ENCODE measurements around the gene SLC49A3. TPM values are rescaled to one million over a fixed set of nuclear protein-coding genes. Genes with fewer than 3 reads are reported as not detected.

SLC49A3 gene
- total RNA-seq, 1 donor from 2014 or later = 1.9 TPM

DNA sequence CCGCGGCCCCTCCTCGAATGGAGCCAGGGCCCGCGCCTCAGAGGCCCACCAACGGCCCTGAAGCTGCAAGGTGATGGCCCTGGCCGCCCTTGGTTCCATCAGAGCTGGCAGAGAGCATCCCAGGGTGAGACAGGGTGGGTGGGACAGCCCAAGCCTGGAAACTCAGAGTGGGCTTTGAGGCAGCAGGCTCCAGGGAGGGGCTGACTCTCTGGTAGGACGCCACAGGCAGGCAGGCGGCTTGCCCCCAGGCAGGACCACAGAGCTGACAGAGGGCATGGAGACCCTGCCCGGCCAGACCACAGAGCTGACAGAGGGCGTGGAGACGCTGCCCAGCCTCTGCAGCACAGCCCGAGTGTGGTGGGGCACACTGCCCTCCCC lies 9.9 kb downstream of the SLC49A3 start:
- Histone ChIP-seq H3K79me2 (ENCODE audit: low read depth) (no peaks in the 10 kb centered on the region), H3K4me1 (peaks cover 8% of the 10 kb centered on the region)

DNA sequence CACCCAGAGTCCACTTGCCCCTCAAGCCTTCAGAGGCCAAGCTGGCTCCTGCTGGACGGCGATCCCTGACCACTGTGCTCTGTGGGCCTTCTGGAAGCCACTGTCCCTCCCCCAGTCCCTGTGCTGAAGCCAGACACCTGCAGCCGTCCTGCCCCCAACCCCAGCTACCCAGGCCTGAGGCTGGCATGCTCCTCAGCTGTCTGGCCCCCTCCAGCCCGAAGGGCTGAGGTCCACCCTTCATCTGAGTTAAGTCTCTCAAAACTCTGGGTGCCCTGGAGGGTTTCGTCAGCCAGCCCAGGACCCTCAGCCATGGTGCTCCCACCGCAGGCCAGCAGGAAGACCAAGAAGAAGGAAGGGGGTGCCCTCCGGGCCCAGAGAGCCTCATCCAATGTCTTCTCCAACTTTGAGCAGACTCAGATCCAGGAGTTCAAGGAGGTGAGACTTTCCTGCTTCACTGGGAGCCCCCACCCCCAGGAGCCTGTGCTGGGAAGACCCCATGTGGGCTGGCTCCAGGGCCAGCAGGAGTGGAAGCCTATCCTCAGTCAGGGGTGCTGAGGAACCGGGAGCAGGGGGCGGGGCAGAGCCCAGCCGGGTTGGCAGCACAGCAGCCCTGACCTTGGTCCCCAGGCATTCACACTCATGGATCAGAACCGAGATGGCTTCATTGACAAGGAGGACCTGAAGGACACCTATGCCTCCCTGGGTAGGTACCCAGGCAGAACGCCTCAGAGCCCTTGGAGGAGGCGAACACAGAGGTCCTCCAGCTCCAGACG lies 10.4 kb downstream of the SLC49A3 start:
- Histone ChIP-seq H3K27ac (no peak overlapping the region), H3K4me1 (peaks cover 6% of the 10 kb centered on the region), H3K4me2 (no peak overlapping the region), H3K79me2 (ENCODE audit: low read depth) (peaks cover 3% of the 10 kb centered on the region), H2AFZ (replicated peaks) (no peak overlapping the region), H3K9me3 (ENCODE audit: low read depth) (no peaks in the 10 kb centered on the region), H3K27me3 (peaks cover 10% of the 10 kb centered on the region), H3F3A (ENCODE audit: low read depth) (peaks cover 4% of the 10 kb centered on the region), H3K36me3 (no peaks in the 10 kb centered on the region), H3K9ac (no peak overlapping the region), H4K20me1 (ENCODE audit: low read depth) (no peaks in the 10 kb centered on the region), H3K4me3 (no peak overlapping the region)
- TF ChIP-seq, protein P1, sequence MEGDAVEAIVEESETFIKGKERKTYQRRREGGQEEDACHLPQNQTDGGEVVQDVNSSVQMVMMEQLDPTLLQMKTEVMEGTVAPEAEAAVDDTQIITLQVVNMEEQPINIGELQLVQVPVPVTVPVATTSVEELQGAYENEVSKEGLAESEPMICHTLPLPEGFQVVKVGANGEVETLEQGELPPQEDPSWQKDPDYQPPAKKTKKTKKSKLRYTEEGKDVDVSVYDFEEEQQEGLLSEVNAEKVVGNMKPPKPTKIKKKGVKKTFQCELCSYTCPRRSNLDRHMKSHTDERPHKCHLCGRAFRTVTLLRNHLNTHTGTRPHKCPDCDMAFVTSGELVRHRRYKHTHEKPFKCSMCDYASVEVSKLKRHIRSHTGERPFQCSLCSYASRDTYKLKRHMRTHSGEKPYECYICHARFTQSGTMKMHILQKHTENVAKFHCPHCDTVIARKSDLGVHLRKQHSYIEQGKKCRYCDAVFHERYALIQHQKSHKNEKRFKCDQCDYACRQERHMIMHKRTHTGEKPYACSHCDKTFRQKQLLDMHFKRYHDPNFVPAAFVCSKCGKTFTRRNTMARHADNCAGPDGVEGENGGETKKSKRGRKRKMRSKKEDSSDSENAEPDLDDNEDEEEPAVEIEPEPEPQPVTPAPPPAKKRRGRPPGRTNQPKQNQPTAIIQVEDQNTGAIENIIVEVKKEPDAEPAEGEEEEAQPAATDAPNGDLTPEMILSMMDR (IDR thresholded peaks at IDR 0.05) = no peak
- TF ChIP-seq EZH2 (IDR thresholded peaks at IDR 0.05) (no peak), EZH2phosphoT487 (IDR thresholded peaks at IDR 0.05) (no peak)
- DNase-seq (ENCODE audit: low spot score) = no peak
- H3K4me1 Mint-ChIP-seq = peaks cover 3% of the 10 kb centered on the region
- H3K9me3 Mint-ChIP-seq = no peaks in the 10 kb centered on the region
- H3K27me3 Mint-ChIP-seq (ENCODE audit: insufficient read depth, low read depth) = peaks cover 2% of the 10 kb centered on the region
- H3K27ac Mint-ChIP-seq = no peak overlapping the region
- H3K4me3 Mint-ChIP-seq = no peak overlapping the region
- H3K36me3 Mint-ChIP-seq = no peaks in the 10 kb centered on the region

More for the DNA sequence above, 9.9 kb downstream of the SLC49A3 start:
- H4K20me1 ChIP-seq (ENCODE audit: low read depth) = no peaks in the 10 kb centered on the region
- H3K9me3 Mint-ChIP-seq = no peaks in the 10 kb centered on the region
- H3K27ac Mint-ChIP-seq = no peak overlapping the region
- H3F3A ChIP-seq (ENCODE audit: low read depth) = peaks cover 4% of the 10 kb centered on the region
- no peak overlapping the region for H3K4me2 ChIP-seq
- H3K4me3 Mint-ChIP-seq = no peak overlapping the region
- H3K4me3 ChIP-seq = no peak overlapping the region
- no peak for DNase-seq (ENCODE audit: low spot score)
- no peaks in the 10 kb centered on the region for H3K36me3 ChIP-seq
- TF ChIP-seq, protein P1 (IDR thresholded peaks at IDR 0.05) = no peak
- TF ChIP-seq EZH2 (IDR thresholded peaks at IDR 0.05) = no peak
- no peak for TF ChIP-seq EZH2phosphoT487 (IDR thresholded peaks at IDR 0.05)
- no peak overlapping the region for H3K27ac ChIP-seq
- no peak overlapping the region for H3K9ac ChIP-seq
- H2AFZ ChIP-seq (replicated peaks) = no peak overlapping the region
- H3K36me3 Mint-ChIP-seq = no peaks in the 10 kb centered on the region
- peaks cover 3% of the 10 kb centered on the region for H3K4me1 Mint-ChIP-seq
- H3K27me3 ChIP-seq = peaks cover 10% of the 10 kb centered on the region
- no peaks in the 10 kb centered on the region for H3K9me3 ChIP-seq (ENCODE audit: low read depth)
- peaks cover 2% of the 10 kb centered on the region for H3K27me3 Mint-ChIP-seq (ENCODE audit: insufficient read depth, low read depth)

DNA sequence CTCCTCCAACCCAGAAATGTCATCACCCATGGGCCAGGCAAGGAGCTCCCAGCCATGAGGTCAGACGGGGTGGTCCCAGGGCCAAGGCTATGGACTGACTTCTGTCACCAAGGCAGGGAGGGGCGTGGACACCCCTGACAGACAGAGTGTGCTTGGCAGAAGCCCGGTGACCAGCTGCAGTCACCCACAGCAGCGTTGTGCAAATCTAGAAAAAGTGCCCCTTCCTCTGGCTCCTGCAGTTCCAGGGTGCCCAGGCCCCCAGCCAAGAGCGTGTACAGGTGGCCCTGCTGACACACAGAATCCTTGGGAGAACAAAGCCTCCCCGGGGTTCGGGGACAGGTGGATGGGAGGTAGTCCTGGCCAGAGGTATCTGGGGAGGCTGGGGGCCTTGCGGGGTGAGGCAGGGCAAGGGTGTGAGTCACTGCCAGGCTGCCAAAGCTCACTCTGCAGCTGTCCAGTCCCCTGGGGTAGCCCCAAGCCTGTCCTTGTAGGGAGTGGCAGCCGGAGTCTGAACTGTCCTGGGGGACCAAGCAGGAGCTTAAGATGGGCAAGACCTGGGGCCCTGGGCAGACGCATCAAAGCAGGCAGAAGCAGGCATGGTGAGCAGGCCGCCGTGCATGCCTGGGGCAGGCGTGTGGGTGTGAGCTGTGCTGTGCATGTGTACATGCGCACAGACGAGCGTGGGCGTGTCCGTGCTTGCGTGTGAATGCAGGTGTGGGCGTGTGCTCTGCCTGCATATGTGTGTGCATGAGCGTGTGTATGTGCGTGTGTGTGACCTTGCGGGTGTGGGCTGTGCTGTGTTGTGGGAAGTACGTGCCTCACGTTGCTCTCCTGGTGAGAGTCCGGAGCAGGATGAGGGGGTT lies 11.3 kb downstream of the SLC49A3 start:
- TF ChIP-seq EZH2 (IDR thresholded peaks at IDR 0.05) = no peak
- no peak for TF ChIP-seq EZH2phosphoT487 (IDR thresholded peaks at IDR 0.05)
- TF ChIP-seq, protein P1 (IDR thresholded peaks at IDR 0.05) = no peak
- Histone ChIP-seq H3K4me3 (no peak overlapping the region), H3K9ac (no peak overlapping the region), H3K27ac (no peak overlapping the region), H2AFZ (replicated peaks) (no peak overlapping the region), H3K27me3 (peaks cover 10% of the 10 kb centered on the region), H3K9me3 (ENCODE audit: low read depth) (no peaks in the 10 kb centered on the region), H3K36me3 (no peaks in the 10 kb centered on the region), H4K20me1 (ENCODE audit: low read depth) (no peaks in the 10 kb centered on the region), H3F3A (ENCODE audit: low read depth) (peaks cover 4% of the 10 kb centered on the region), H3K4me1 (peaks cover 9% of the 10 kb centered on the region), H3K79me2 (ENCODE audit: low read depth) (peaks cover 10% of the 10 kb centered on the region), H3K4me2 (no peak overlapping the region)
- Mint-ChIP-seq H3K4me1 (peaks cover 9% of the 10 kb centered on the region), H3K27me3 (ENCODE audit: insufficient read depth, low read depth) (peaks cover 2% of the 10 kb centered on the region), H3K9me3 (no peaks in the 10 kb centered on the region), H3K27ac (no peak overlapping the region), H3K4me3 (peak overlapping the region; percentile 73), H3K36me3 (peaks cover 3% of the 10 kb centered on the region)
- DNase-seq (ENCODE audit: low spot score) = no peak
